Right lobe of liver (tissue), 6 donors: ENCODE measurements around the gene UNC93B1. TPM values are rescaled to one million over a fixed set of nuclear protein-coding genes. Genes with fewer than 3 reads are reported as not detected.

ENCODE experiments used
- ATAC-seq, 4 donors: fragments of 200-7000 bp; cut with Tn5 transposase; one replicate each; pipeline ENCODE4 v1.9.1; 2020; ENCODE audit warnings: mild to moderate bottlenecking in 4 of 4, moderate library complexity in 4 of 4
- DNase-seq, 3 donors: peaks; one replicate each; pipeline ENCODE4 v3.0.0-alpha.2; 2020
- H3K27ac ChIP-seq, 3 donors: fragments of 200-600 bp; one replicate each; pipeline ENCODE4 v1.8.0; 2022
- H3K27me3 ChIP-seq, 2 donors: fragments of 200-600 bp; one replicate each; pipeline ENCODE4 v1.8.0; 2022
- H3K36me3 ChIP-seq, 4 donors: fragments of 200-600 bp; sonication (generic) in 1 of 4; one replicate each; pipeline versions ENCODE4 v1.5.1 to v1.8.0; 2017 to 2022; ENCODE audit warnings: control low read depth in 1 of 4
- H3K4me1 ChIP-seq, 4 donors: fragments of 200-600 bp; sonication (generic) in 1 of 4; one replicate each; pipeline versions ENCODE4 v1.5.1 to v1.8.0; 2017 to 2022; ENCODE audit warnings: control low read depth in 1 of 4
- H3K4me3 ChIP-seq, 3 donors: fragments of 200-600 bp; one replicate each; pipeline ENCODE4 v1.8.0; 2022
- H3K9me3 ChIP-seq, 4 donors: fragments of 200-600 bp; sonication (generic) in 1 of 4; one replicate each; pipeline versions ENCODE4 v1.5.1 to v1.8.0; 2017 to 2022; ENCODE audit warnings: control low read depth in 1 of 4
- CTCF ChIP-seq, 4 donors: fragments of 200-600 bp in 3 of 4; fragments of 450-650 bp in 1 of 4; IDR thresholded peaks; one replicate each; pipeline versions ENCODE4 v1.5.1 to v1.8.0; 2016 to 2022; ENCODE audit warnings: antibody characterized with exemption in 4 of 4, mild to moderate bottlenecking in 2 of 4
- POLR2A ChIP-seq: fragments of 450-650 bp; IDR thresholded peaks from one replicate; pipeline ENCODE4 v1.6.1; 2017; ENCODE audit warnings: antibody characterized with exemption, mild to moderate bottlenecking
- WGBS: methylation state at CpG from one replicate; pipeline ENCODE4 v1.1.6; 2018; ENCODE audit warnings: low coverage, low lambda C conversion rate; ENCODE audit not compliant: insufficient coverage; ENCODE audit errors: missing lambda C conversion rate; 5-methylcytosine and 5-hydroxymethylcytosine counted together
- intact Hi-C, 2 donors: fragments of 100-400 bp; cut with DNase I; formaldehyde crosslinking; loops; one replicate each; pipeline versions ENCODE4 v1.11.2 to v1.14.1; 2022
- total RNA-seq, 6 experiments: library from RNA; depleted of rRNA in 2 of 6; stranded (reverse); fragments of >200 nt in 2 of 6; fragmentation: NEBNext Ultra II Directional in 3 of 6; extraction: Animal tissue kit (Norgen Biotek cat#: 25700) in 3 of 6; gene quantifications; one replicate each; pipeline versions ENCODE4 v1.1.0 to v1.2.4, GENCODE V29; 2016 to 2023
- donor health status: DM: no; HTN: yes; CAD: no.
- donor health status: DM: no; HTN: no; CAD: no.
- donor health status: DM: no; HTN: no; CAD: no.
- donor health status: DM: no; HTN: yes; CAD: no.
- donor health status: DM: no; HTN: yes; CAD: no.

Gene UNC93B1
- total RNA-seq, 6 experiments from 2014 or later: 13.3 to 21.4 (median 17.9) TPM

GRCh38 chr11:68016161-68016903 lies 12.4 kb upstream of the UNC93B1 start:
- no peak for TF ChIP-seq POLR2A
- TF ChIP-seq CTCF (IDR thresholded peaks at IDR 0.05): no peak
- no peak for DNase-seq
- Histone ChIP-seq H3K4me3 (no peak overlapping the region), H3K27ac (no peak overlapping the region), H3K9me3 (no peaks in the 10 kb centered on the region), H3K4me1 (peaks cover 0 to 7% (median 0%) of the 10 kb centered on the region in 4 donors), H3K36me3 (no peaks in the 10 kb centered on the region), H3K27me3 (no peaks in the 10 kb centered on the region)
- no peak for ATAC-seq
- 52% methylated on average over 5 of the region's 13 CpGs for whole genome bisulfite sequencing
- intact Hi-C loops: no loop called here

GRCh38 chr11:68015467-68015866 lies 11.6 kb upstream of the UNC93B1 start:
- no peak for TF ChIP-seq CTCF (IDR thresholded peaks at IDR 0.05)
- TF ChIP-seq POLR2A: no peak
- H3K4me1 ChIP-seq: peaks cover 0 to 14% (median 3%) of the 10 kb centered on the region in 4 donors
- no peak overlapping the region for H3K27ac ChIP-seq
- no peak for ATAC-seq
- 97% methylated on average over 4 of the region's 8 CpGs for WGBS
- intact Hi-C loops: no loop called here
- no peaks in the 10 kb centered on the region for H3K27me3 ChIP-seq
- H3K9me3 ChIP-seq: no peaks in the 10 kb centered on the region
- no peak for DNase-seq
- H3K36me3 ChIP-seq: no peaks in the 10 kb centered on the region
- no peak overlapping the region for H3K4me3 ChIP-seq

- no peaks in the 10 kb centered on the region for H3K36me3 ChIP-seq
- peaks cover 0 to 19% (median 4%) of the 10 kb centered on the region in 4 donors for H3K4me1 ChIP-seq
- no peaks in the 10 kb centered on the region for H3K27me3 ChIP-seq
- intact Hi-C loops: no loop called here
- TF ChIP-seq CTCF (IDR thresholded peaks at IDR 0.05): no peak
- TF ChIP-seq POLR2A: no peak
- ATAC-seq (no peak), DNase-seq (no peak)
- no peak overlapping the region for H3K4me3 ChIP-seq
- WGBS: no CpG with 5 or more reads among the region's 19 CpGs
- no peak overlapping the region for H3K27ac ChIP-seq
- no peaks in the 10 kb centered on the region for H3K9me3 ChIP-seq
These were observed 11.1 kb upstream of the UNC93B1 start for GRCh38 chr11:68014947-68015447.

- WGBS: 49% methylated on average over 2 of the region's 16 CpGs
- ATAC-seq (no peak), DNase-seq (no peak)
- no peaks in the 10 kb centered on the region for H3K27me3 ChIP-seq
- H3K27ac ChIP-seq: no peak overlapping the region
- no peaks in the 10 kb centered on the region for H3K9me3 ChIP-seq
- H3K4me1 ChIP-seq: peaks cover 0 to 24% (median 6%) of the 10 kb centered on the region in 4 donors
- no peaks in the 10 kb centered on the region for H3K36me3 ChIP-seq
- no peak overlapping the region for H3K4me3 ChIP-seq
- intact Hi-C loops: no loop called here
- TF ChIP-seq CTCF (IDR thresholded peaks at IDR 0.05): no peak
- TF ChIP-seq POLR2A: no peak
These were observed 10.5 kb upstream of the UNC93B1 start for GRCh38 chr11:68014157-68014946.
